HepG2 (cell line): ENCODE results near the gene TMEM217. TPM values are rescaled to one million over a fixed set of nuclear protein-coding genes. Genes with fewer than 3 reads are reported as not detected.
A peak's percentile ranks its signal among the peaks of the same experiment; 100 is the strongest.

Experiments used
- AGO1 ChIP-seq: fragments of 200-400 bp; formaldehyde crosslinking; IDR thresholded peaks from 2 replicates; pipeline ENCODE4 v1.6.1; 2017; ENCODE audit warnings: mild to moderate bottlenecking, low read depth, low read length, moderate library complexity; ENCODE audit not compliant: poor library complexity, severe bottlenecking
- FOXM1 ChIP-seq: sonication (generic); formaldehyde crosslinking; IDR thresholded peaks from 2 replicates; pipeline ENCODE4 v1.5.0; 2020; ENCODE audit warnings: missing genetic modification reagents
- IRX3 ChIP-seq: sonication (generic); formaldehyde crosslinking; IDR thresholded peaks from 2 replicates; pipeline ENCODE4 v1.8.1; 2023; ENCODE audit warnings: mild to moderate bottlenecking, low read depth, missing genetic modification reagents, borderline replicate concordance
- MAF1 ChIP-seq: sonication (generic); formaldehyde crosslinking; IDR thresholded peaks from 2 replicates; pipeline ENCODE4 v1.5.0; 2020; ENCODE audit warnings: missing genetic modification reagents, borderline replicate concordance
- NR1H2 ChIP-seq: sonication (generic); formaldehyde crosslinking; IDR thresholded peaks from 2 replicates; pipeline ENCODE4 v1.8.1; 2022; ENCODE audit warnings: low read depth, missing genetic modification reagents, borderline replicate concordance
- PTBP1 ChIP-seq: fragments of 200-400 bp; formaldehyde crosslinking; IDR thresholded peaks from 2 replicates; pipeline ENCODE4 v1.6.1; 2018; ENCODE audit warnings: low read length, low read depth; ENCODE audit not compliant: poor library complexity, severe bottlenecking
- SATB2 ChIP-seq: sonication (generic); formaldehyde crosslinking; IDR thresholded peaks from 2 replicates; pipeline ENCODE4 v1.5.0; 2020; ENCODE audit warnings: missing genetic modification reagents
- ZIK1 ChIP-seq: sonication (generic); formaldehyde crosslinking; IDR thresholded peaks from 2 replicates; pipeline ENCODE4 v1.5.0; 2020; ENCODE audit warnings: mild to moderate bottlenecking, low read depth, missing genetic modification reagents, borderline replicate concordance
- ZMYM4 ChIP-seq: sonication (generic); formaldehyde crosslinking; IDR thresholded peaks from 2 replicates; pipeline ENCODE4 v1.8.1; 2023; ENCODE audit warnings: mild to moderate bottlenecking, missing genetic modification reagents
- ZNF879 ChIP-seq: sonication (generic); formaldehyde crosslinking; IDR thresholded peaks from 2 replicates; pipeline ENCODE4 v1.8.1; 2023; ENCODE audit warnings: missing genetic modification reagents
- polyA plus RNA-seq, 8 experiments: library from polyadenylated mRNA; depleted of rRNA in 3 of 8; stranded (reverse) in 7 of 8; unstranded in 1 of 8; fragments of >200 nt; fragmentation: Illumina TruSeq in 4 of 8; extraction: Trizol in 4 of 8; gene quantifications; 2 replicates each; pipeline versions ENCODE4 v1.2.1 to v1.2.3, GENCODE V29; 2011 to 2016; ENCODE audit warnings: low read depth in 4 of 8, missing spikeins in 1 of 8, mixed read lengths in 1 of 8; ENCODE audit not compliant: insufficient read depth in 1 of 8
- total RNA-seq, 5 experiments: library from RNA; depleted of rRNA; stranded (reverse); fragments of >200 nt; fragmentation: Illumina TruSeq; extraction: Trizol; gene quantifications; 2 replicates each; pipeline ENCODE4 v1.2.3, GENCODE V29; 2016; ENCODE audit warnings: low read depth in 1 of 5
- TF ChIP-seq, protein P1 (sequence below): sonication (generic); formaldehyde crosslinking; IDR thresholded peaks from 2 replicates; pipeline ENCODE4 v1.5.0; 2020; ENCODE audit warnings: missing genetic modification reagents
- TF ChIP-seq, protein P2 (sequence below): sonication (generic); formaldehyde crosslinking; IDR thresholded peaks from 2 replicates; pipeline ENCODE4 v1.4.0; 2020; ENCODE audit warnings: missing genetic modification reagents, borderline replicate concordance

The TMEM217 gene
- total and polyA plus RNA-seq, 2 of the 13 experiments (the other 11 are each of a cell fraction or from before 2014, with no cell fraction given) = 2.3 to 3.4 TPM

DNA sequence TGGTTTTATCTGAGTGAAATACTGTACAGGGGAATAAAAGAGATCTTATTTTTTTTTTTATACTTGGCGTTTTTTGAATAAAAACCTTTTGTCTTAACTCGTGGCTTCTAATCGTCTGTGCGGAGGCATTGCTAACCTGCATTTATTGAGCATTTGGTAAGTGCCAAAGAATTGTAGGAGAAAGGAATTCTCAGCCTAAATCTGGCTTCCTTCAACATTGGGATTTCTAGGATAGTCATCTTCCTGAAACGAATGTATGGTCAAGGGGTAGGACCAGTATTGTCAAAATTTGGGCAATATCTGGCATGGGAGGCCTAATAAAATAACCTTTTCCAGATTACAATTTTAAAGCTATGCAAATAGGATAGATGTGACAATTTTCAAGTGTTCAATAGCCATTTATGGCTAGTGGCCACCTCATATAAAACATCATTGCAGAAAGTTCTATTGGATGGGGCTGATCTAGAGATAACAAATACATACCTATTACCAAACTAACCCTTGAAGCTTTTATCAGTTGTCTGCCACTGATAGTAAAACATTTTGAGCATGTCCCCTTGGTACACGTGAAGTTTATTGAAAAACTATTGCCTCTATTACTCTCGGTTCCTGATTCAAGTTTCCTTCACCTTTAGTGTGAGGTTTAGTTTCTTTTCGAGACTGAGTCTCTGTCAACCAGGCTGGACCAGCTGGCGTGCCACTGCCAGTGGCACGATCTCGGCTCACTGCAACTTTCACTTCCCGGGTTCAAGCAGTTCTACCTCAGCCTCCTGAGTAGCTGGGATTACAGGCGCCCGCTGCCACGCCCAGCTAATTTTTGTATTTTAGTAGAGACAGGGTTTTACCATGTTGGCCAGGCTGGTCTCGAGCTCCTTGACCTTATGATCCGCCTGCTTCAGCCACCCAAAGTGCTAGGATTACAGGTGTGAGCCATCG, 82.3 kb downstream of the TMEM217 start (continued):
- TF ChIP-seq PTBP1 = no peak
- no peak for TF ChIP-seq SATB2 (CRISPR knock-in tag)
- TF ChIP-seq ZNF879 = peak; percentile 37; the same call in 1 of the 2 replicates
- no peak for TF ChIP-seq IRX3 (CRISPR knock-in tag)
- TF ChIP-seq ZIK1 (CRISPR knock-in tag) = no peak
- no peak for TF ChIP-seq FOXM1
- TF ChIP-seq ZMYM4 = no peak
- no peak for TF ChIP-seq MAF1 (CRISPR knock-in tag)
- TF ChIP-seq NR1H2 (CRISPR knock-in tag) = no peak
- peak; percentile 55 for TF ChIP-seq AGO1
- TF ChIP-seq, protein P1, sequence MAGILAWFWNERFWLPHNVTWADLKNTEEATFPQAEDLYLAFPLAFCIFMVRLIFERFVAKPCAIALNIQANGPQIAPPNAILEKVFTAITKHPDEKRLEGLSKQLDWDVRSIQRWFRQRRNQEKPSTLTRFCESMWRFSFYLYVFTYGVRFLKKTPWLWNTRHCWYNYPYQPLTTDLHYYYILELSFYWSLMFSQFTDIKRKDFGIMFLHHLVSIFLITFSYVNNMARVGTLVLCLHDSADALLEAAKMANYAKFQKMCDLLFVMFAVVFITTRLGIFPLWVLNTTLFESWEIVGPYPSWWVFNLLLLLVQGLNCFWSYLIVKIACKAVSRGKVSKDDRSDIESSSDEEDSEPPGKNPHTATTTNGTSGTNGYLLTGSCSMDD (CRISPR knock-in tag) = no peak
- TF ChIP-seq, protein P2, sequence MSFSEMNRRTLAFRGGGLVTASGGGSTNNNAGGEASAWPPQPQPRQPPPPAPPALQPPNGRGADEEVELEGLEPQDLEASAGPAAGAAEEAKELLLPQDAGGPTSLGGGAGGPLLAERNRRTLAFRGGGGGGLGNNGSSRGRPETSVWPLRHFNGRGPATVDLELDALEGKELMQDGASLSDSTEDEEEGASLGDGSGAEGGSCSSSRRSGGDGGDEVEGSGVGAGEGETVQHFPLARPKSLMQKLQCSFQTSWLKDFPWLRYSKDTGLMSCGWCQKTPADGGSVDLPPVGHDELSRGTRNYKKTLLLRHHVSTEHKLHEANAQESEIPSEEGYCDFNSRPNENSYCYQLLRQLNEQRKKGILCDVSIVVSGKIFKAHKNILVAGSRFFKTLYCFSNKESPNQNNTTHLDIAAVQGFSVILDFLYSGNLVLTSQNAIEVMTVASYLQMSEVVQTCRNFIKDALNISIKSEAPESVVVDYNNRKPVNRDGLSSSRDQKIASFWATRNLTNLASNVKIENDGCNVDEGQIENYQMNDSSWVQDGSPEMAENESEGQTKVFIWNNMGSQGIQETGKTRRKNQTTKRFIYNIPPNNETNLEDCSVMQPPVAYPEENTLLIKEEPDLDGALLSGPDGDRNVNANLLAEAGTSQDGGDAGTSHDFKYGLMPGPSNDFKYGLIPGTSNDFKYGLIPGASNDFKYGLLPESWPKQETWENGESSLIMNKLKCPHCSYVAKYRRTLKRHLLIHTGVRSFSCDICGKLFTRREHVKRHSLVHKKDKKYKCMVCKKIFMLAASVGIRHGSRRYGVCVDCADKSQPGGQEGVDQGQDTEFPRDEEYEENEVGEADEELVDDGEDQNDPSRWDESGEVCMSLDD (CRISPR knock-in tag) = no peak
- TF ChIP-seq, all 625 proteins: peak for 39
